ENCODE measurements around the gene UBE2L5.
"Not testable (repeated sequence)": the region's sequence is repeated elsewhere in the genome, so short reads cannot be mapped to it uniquely, and the experiment has no call there.

The UBE2L5 gene

GRCh38 chr13:30440910-30441703 is 18.8 kb downstream of the UBE2L5 start:
- DNase-seq, result peak in 1 of 5 experiments; percentile 34

DNA sequence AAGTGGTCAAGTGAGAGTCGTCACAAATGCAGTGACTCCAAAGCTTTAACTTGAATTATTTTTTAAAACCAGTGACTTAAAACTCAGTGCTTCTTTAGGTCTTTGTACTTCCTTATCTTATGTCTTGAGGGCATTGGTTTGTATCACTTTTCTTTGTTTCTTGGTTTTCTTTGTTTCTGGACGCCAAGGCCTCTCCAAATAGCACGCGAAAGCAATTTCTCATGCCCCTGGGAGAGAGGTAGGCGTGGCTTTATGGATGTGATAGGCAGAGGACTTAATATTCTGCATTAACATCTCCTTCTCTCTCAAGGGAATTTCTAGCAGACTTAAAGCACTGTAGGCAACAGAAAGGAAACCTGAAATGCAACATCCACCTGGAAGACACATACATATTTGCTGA is 20.6 kb downstream of the UBE2L5 start:
- DNase-seq, result no peak

- not testable (repeated sequence) for DNase-seq
These were observed 21.2 kb downstream of the UBE2L5 start for GRCh38 chr13:30443491-30443890.

- DNase-seq, result no peak
These were observed 21.7 kb downstream of the UBE2L5 start for GRCh38 chr13:30443957-30444404.

DNA sequence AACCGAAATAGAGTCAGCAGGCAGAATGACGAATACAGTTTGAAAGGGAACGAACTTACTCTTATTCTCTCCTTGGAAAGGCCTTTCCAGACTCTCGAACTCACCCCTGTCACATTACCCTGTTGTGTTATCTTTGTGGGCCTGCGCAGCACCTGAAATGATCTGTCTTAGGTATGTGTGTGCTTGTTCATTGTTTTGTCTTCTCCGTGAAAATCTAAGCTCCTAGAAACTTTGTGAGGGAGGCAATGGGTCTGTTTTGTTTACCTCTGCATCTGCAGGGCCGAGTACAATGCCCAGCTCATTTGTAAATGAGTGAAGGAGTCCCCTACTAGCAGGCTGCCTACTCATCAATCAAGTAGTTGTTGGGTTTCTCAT is 23.8 kb downstream of the UBE2L5 start:
- no peak for DNase-seq

DNA sequence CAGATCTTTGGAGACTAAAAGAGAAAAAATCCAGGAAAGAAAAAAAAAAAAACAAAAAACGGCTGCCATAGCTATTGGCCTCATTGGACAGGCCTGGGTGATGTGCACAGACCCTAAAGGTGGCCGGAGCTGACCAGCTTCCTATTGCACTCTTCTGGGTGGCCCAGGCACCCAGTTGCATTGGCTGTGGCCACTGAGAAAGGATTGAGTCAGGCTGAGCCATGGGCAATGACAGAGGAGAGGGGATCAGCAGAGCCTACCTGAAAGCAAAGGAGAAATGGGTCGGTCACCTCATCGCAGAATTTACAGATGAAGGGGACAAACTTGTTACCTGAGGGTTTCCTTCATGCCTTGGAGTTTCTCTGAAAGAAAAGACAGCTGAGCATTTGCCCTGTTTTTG is 26.1 kb downstream of the UBE2L5 start:
- DNase-seq, result no peak

- no peak for DNase-seq
These were observed 27.8 kb downstream of the UBE2L5 start for GRCh38 chr13:30450066-30450465.

DNA sequence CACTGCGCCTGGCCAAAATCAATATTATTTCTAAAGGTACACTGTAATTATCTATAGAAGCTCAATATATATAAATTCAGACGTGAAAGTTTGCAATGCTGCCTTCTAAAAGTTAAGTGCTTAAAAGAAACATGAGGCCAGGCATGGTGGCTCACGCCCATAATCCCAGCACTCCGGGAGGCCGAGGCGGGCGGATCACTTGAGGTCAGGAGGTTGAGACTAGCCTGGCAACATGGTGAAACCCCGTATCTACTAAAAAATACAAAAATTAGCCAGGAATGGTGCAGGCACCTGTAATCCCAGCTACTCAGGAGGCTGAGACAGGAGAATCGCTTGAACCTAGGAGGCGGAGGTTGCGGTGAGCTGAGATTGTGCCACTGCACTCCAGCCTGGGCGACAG is 29.2 kb downstream of the UBE2L5 start:
- DNase-seq, result not testable (repeated sequence)

- DNase-seq, result peak in 1 of 5 experiments; percentile 47
These were observed 31.4 kb downstream of the UBE2L5 start for GRCh38 chr13:30453727-30454126.

- DNase-seq, result no peak
These were observed 32.7 kb downstream of the UBE2L5 start for GRCh38 chr13:30454991-30455390.

DNA sequence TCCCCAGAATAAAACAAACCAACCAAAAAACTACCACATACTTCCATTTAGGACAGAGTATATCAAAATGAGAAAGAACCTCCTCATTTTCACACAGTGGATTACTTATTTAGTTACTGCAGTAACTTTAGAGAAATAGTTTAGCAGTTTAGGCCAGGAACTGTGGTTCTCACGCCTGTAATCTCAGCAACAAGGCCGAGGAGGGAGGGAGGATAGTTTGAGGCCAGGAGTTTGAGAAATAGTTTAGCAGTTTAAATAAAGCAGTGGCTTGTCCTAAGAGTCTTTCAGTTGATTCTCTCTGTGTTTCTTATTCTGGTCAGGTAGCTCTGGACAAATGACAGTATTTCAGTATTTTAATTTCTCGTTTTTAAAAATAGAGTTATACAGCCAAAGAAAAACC is 34.0 kb downstream of the UBE2L5 start:
- no peak for DNase-seq

DNA sequence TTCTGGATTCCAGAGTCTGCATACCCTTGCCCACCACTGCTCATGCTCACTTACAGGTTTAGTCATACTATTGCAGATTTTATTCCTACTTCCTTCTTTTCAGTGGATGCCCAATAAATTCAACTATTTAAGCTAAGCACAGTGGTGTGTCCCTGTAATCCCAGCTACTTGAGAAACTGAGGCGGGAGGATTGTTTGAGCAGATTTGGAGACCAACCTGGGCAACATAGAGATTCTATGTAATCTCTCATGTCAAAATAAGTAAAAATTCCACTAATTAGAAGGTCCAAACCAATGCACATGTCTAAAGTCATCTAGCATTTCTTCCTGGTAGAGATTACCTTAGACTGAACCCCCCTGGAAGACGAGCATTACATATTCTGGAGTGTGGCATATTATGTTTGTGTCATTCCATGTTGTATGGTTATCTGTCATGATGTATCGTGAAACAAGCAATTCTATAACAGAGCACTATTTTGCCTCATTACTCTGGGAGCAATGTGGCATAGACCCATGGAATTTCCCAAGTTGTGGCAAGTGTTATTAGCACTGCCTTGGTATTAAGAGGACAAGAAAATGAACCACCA is 35.1 kb downstream of the UBE2L5 start:
- no peak for DNase-seq

DNA sequence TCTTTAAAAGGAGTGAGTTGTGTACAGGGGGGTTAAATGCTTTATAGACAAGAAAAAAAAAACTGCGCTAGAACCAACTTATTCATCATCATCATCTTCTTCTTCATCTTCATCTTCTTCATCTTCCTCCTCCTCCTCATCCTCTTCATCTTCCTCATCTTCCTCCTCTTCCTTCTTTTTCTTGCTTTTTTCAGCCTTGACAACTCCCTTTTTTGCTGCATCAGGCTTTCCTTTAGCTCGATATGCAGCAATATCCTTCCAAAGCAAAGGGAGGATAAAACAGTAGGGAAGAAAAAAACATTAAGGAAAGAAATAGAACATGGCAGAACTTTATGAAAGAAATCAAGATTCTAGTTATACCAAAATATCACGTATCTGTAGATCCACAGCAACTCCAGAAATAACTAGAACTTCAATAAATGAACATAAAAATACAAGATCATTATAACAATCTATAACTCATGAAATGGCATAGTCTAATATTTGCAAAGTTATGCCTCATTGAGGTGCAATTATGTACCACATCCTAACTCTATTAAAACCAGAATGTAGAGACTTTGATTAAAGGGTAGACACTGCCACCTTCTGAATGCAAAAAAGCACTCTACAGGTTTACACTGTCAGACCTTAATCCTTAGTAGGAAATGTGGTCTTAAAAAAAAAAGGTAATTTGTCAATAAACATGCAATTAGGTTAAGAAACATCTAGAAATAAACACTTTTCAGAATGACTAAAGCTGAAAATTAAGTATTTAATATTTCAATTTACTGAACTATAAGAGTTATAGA is 39.2 kb downstream of the UBE2L5 start:
- peak in 2 of 5 experiments; percentile 16 to 76 for DNase-seq

- DNase-seq, result peak; percentile 24 to 94 (median 64)
These were observed 41.6 kb downstream of the UBE2L5 start for GRCh38 chr13:30463787-30464495.

- peak; percentile 63 to 91 (median 74) for DNase-seq
These were observed 42.4 kb downstream of the UBE2L5 start for GRCh38 chr13:30464496-30465342.

GRCh38 chr13:30465343-30465592 is 43.0 kb downstream of the UBE2L5 start:
- DNase-seq, result no peak

DNA sequence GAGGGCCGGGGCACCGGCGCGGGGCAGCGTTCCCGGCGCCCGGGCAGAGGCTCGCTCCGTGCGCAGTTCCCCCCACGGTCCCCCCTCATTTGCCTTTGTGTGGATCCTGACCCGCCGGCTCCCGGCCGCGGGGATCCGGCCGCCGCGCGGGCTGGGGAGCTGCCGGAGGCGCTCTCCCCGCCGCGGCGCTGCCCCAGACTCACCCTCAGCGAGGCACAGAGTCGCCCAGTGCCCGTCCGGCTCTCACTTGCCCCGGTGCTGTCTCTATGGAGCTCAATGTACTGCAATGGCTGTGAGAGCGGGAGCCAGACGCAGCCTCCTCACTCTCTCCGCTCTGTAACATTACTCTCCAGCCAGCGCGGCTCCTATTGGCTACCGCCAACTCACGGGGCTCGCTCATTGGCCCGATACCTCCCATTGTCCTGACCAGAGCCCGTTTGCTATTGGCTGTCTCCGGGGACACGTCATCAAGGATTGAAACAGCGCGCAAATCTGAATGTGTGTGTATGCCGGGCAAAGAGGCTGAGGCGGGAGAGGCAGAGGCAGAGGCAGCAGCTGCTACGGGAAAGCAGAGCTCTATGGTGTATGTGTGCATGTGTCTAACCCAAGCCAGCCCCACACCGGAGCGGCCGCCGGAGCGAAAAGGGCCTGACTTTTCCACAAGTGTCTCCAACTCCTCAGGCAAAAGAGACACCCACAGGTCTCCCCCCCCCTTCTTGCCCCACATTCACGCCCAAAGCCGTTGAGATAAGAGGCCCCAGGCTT is 43.5 kb downstream of the UBE2L5 start, which contains the start of gene HMGB1:
Gene HMGB1, minus strand, starts transcription at position 344 of the 765 bp plus-strand sequence. CDS start 2,256 bp downstream, outside the sequence.
- peak; percentile 89 to 99 (median 95) for DNase-seq

DNA sequence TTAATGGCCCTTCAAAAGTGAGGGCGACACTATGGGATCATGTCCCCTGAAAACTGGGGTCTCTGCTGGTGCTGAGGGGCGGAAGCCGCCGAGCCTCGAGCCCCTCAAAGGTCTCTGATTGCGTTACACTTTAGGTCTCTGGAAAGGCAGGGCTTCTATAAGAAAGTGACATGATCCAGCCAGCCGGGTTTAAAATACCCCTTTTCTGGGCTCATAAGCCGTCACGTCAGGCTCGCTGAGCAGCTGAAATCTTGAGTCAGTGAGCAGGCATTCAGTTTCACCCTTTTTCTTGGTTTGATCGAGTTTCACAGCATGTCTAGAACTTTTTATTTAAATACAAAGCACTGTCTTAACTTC is 44.0 kb downstream of the UBE2L5 start:
- DNase-seq, result peak in 1 of 5 experiments; percentile 65

DNA sequence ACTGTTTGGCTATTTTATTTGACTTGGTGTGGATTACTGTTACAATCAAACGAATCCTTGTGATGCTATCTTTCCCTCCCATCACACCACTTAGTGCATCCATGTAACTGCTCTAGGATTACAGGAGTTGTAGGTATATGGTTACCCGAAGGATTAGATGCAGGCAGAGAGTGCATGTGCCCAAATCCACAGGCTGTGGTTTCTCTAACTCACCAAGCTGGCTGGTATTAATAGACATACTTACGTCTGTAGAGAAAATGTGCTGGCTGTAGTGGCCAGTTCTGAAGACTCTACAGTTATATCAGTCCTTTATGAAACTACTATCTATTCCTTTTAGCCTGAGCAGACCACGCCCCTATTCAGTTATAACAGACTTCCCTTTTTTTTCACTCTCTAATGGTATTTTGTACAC is 44.6 kb downstream of the UBE2L5 start:
- DNase-seq, result peak in 1 of 5 experiments; percentile 50

GRCh38 chr13:30473675-30474074 is 51.4 kb downstream of the UBE2L5 start:
- DNase-seq, result no peak

All from T-helper 2 cell (primary cell).